Liver (tissue), 3 donors: ENCODE results near the gene STX7.

Experiments used
- ATF3 ChIP-seq: IDR thresholded peaks from 2 replicates; pipeline ENCODE4 v1.6.1; 2016; ENCODE audit warnings: antibody characterized with exemption
- CTCF ChIP-seq: fragments of 150-350 bp; IDR thresholded peaks from 2 replicates; pipeline ENCODE4 v1.5.1; 2017; ENCODE audit warnings: improper control_type of control experiment, low read depth, low read length; ENCODE audit not compliant: missing input control
- JUND ChIP-seq, 2 donors: IDR thresholded peaks; 2 replicates each; pipeline ENCODE4 v1.6.1; 2016; ENCODE audit warnings: antibody characterized with exemption in 2 of 2
- NR2F2 ChIP-seq: IDR thresholded peaks from 2 replicates; pipeline ENCODE4 v1.6.1; 2016; ENCODE audit warnings: antibody characterized with exemption
- RAD21 ChIP-seq, 2 donors: IDR thresholded peaks; 2 replicates each; pipeline ENCODE4 v1.6.1; 2016; ENCODE audit warnings: antibody characterized with exemption in 2 of 2, mild to moderate bottlenecking in 2 of 2
- REST ChIP-seq: IDR thresholded peaks from 2 replicates; pipeline ENCODE4 v1.6.1; 2016; ENCODE audit warnings: antibody characterized with exemption, mild to moderate bottlenecking
- SP1 ChIP-seq: IDR thresholded peaks from 2 replicates; pipeline ENCODE4 v1.6.1; 2018; ENCODE audit warnings: antibody characterized with exemption, mild to moderate bottlenecking
- YY1 ChIP-seq: IDR thresholded peaks from 2 replicates; pipeline ENCODE4 v1.6.1; 2016; ENCODE audit warnings: antibody characterized with exemption, mild to moderate bottlenecking
- TF ChIP-seq, protein P1 (sequence below): IDR thresholded peaks from 2 replicates; pipeline ENCODE4 v1.6.1; 2016; ENCODE audit warnings: antibody characterized with exemption
- TF ChIP-seq, protein P2 (sequence below): IDR thresholded peaks from 2 replicates; pipeline ENCODE4 v1.6.1; 2016; ENCODE audit warnings: antibody characterized with exemption
- donor health status: healthy.
- donor health status: healthy.

DNA sequence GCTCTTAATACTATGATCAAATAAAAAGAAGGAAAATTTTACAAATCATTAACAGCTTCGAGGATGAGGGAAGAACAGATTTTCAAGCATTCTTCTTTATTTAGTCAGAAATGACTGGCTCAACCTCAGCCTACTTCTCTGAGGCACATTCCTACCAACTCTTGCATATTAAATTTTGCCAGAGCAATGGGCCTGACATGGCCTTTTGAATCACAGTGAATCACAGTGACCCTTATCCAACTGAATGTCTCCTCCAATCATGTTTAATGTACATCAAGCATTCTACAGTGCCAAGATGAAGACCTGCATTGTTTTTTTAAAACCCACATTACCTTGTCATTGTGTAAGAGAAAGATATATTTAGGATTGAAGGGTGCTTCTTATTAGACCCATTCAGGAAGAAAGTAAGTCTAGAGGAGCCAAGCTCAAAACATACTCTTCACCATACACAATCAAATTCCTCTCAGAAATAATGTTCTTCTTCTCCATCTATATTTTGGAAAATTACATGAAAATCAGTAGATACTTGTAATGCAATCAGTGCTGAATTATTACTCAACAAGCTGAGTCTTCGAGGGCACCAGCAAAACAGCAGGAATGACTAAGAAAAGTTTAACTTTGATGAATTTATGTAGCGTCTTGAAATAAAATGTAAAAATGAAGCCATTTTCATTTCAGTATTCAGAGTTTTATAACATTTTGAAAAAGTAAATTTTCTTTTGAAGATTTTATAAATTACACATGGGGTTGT is 67.5 kb downstream of the STX7 start:
- TF ChIP-seq CTCF (no peak), NR2F2 (no peak), REST (no peak), RAD21 (IDR thresholded peaks at IDR 0.05) (no peak), YY1 (no peak), SP1 (no peak), ATF3 (no peak), JUND (IDR thresholded peaks at IDR 0.05) (no peak)
- TF ChIP-seq, protein P1, sequence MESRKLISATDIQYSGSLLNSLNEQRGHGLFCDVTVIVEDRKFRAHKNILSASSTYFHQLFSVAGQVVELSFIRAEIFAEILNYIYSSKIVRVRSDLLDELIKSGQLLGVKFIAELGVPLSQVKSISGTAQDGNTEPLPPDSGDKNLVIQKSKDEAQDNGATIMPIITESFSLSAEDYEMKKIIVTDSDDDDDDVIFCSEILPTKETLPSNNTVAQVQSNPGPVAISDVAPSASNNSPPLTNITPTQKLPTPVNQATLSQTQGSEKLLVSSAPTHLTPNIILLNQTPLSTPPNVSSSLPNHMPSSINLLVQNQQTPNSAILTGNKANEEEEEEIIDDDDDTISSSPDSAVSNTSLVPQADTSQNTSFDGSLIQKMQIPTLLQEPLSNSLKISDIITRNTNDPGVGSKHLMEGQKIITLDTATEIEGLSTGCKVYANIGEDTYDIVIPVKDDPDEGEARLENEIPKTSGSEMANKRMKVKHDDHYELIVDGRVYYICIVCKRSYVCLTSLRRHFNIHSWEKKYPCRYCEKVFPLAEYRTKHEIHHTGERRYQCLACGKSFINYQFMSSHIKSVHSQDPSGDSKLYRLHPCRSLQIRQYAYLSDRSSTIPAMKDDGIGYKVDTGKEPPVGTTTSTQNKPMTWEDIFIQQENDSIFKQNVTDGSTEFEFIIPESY = no peak
- TF ChIP-seq, protein P2, sequence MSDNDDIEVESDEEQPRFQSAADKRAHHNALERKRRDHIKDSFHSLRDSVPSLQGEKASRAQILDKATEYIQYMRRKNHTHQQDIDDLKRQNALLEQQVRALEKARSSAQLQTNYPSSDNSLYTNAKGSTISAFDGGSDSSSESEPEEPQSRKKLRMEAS = no peak
